Measurements from ENCODE around the gene RHBDL2. TPM values are rescaled to one million over a fixed set of nuclear protein-coding genes. Genes with fewer than 3 reads are reported as not detected.
A peak's percentile ranks its signal among the peaks of the same experiment; 100 is the strongest.

RHBDL2 gene
- total and polyA plus RNA-seq, 9 of the 15 experiments (the other 6 are each of a cell fraction or from before 2014, with no cell fraction given), result not detected

DNA sequence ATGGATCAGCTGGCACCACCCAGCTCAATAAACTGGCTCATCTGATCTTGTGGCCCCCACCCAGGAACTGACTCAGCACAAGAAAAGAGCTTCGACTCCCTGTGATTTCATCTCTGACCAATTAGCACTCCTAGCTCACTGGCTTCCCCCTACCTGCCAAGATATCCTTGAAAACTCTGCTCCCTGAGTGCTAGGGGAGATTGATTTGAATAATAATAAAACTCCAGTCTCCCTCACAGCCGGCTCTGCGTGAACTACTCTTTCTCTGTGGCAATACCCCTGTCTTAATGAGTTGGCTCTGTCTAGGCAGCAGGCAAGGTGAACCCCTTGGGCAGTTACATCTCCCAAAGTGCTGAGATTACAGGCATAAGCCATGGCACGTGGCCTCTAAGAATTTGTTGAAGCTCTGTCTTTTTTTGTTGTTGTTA, 11.8 kb upstream of the RHBDL2 start:
- in situ Hi-C loops (cut with MboI), result no loop called here
- Histone ChIP-seq H3K4me3 (no peak overlapping the region), H3K27me3 (ENCODE audit: control insufficient read depth in 2 of 2, insufficient read depth in 2 of 2, low read length in 2 of 2) (no peaks in the 10 kb centered on the region), H2AFZ (ENCODE audit: low read depth, low read length) (peak overlapping the region; percentile 72), H3K4me1 (replicated peaks in 1 of 2; ENCODE audit: control insufficient read depth in 2 of 2, insufficient read depth in 2 of 2, low read length in 2 of 2) (peaks cover 10 to 12% of the 10 kb centered on the region in 2 experiments; a peak in 4 of 5 replicates), H3K36me3 (ENCODE audit: control insufficient read depth, insufficient read depth, low read length) (no peaks in the 10 kb centered on the region), H3K79me2 (ENCODE audit: control insufficient read depth, insufficient read depth, low read length) (no peaks in the 10 kb centered on the region), H3K27ac (ENCODE audit: extremely low read depth, low read depth, low read length) (peak overlapping the region; percentile 45; the same call in 2 of the 3 replicates), H3K9me3 (replicated peaks; ENCODE audit: control insufficient read depth, insufficient read depth, low read depth, low read length) (no peaks in the 10 kb centered on the region), H3K9me1 (ENCODE audit: control insufficient read depth, insufficient read depth, low read length) (no peaks in the 10 kb centered on the region), H4K20me1 (replicated peaks; ENCODE audit: control insufficient read depth, insufficient read depth, low read length) (no peaks in the 10 kb centered on the region), H3K4me2 (ENCODE audit: insufficient read depth, low read length) (peak overlapping the region; percentile 28; the same call in 1 of the 2 replicates), H3K9ac (ENCODE audit: insufficient read depth in 1 of 2, low read depth in 2 of 2, low read length in 2 of 2) (no peak overlapping the region)
- no TSS peak for BruUV-seq (replicated peaks)
- ChIA-PET CTCF (ENCODE audit: low intra/inter-chr PET ratio) (no interaction called here), POLR2A (interaction anchor here (0.6 to 0.7 kb wide), 2 partner anchors 38 to 50 kb away, joined by 3 to 4 read pairs; no protein-coding TSS in a partner anchor)
- intact Hi-C loops (cut with micrococcal nuclease), result no loop called here
- 9% methylated on average over 4 of the region's 4 CpGs for WGBS (ENCODE audit: insufficient coverage, low coverage, missing lambda C conversion rate)
- FAIRE-seq (peak; percentile 70), ATAC-seq (peak; percentile 64), DNase-seq (ENCODE audit: extremely low read depth in 1 of 4, low spot score in 3 of 4) (peak in 2 of 4 experiments; percentile 38 to 63)
- TF ChIP-seq, protein P1, sequence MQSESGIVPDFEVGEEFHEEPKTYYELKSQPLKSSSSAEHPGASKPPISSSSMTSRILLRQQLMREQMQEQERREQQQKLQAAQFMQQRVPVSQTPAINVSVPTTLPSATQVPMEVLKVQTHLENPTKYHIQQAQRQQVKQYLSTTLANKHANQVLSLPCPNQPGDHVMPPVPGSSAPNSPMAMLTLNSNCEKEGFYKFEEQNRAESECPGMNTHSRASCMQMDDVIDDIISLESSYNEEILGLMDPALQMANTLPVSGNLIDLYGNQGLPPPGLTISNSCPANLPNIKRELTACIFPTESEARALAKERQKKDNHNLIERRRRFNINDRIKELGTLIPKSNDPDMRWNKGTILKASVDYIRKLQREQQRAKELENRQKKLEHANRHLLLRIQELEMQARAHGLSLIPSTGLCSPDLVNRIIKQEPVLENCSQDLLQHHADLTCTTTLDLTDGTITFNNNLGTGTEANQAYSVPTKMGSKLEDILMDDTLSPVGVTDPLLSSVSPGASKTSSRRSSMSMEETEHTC (IDR thresholded peaks at IDR 0.05), result no peak
- TF ChIP-seq LEF1 (IDR thresholded peaks at IDR 0.05), result 0 out of 2 replicates have a peak, but pooled peaks have one; percentile 19
- TF ChIP-seq ZNF121 (CRISPR knock-in tag; conservative IDR thresholded peaks at IDR 0.05), result no peak
- TF ChIP-seq ZNF778 (CRISPR knock-in tag; IDR thresholded peaks at IDR 0.05), result no peak
- peak; percentile 49; the same call in 1 of the 2 replicates for TF ChIP-seq BACH1 (tag; IDR thresholded peaks at IDR 0.05)
- TF ChIP-seq, protein P2, sequence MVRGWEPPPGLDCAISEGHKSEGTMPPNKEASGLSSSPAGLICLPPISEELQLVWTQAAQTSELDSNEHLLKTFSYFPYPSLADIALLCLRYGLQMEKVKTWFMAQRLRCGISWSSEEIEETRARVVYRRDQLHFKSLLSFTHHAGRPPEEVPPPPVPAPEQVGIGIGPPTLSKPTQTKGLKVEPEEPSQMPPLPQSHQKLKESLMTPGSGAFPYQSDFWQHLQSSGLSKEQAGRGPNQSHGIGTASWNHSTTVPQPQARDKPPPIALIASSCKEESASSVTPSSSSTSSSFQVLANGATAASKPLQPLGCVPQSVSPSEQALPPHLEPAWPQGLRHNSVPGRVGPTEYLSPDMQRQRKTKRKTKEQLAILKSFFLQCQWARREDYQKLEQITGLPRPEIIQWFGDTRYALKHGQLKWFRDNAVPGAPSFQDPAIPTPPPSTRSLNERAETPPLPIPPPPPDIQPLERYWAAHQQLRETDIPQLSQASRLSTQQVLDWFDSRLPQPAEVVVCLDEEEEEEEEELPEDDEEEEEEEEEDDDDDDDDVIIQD (CRISPR knock-in tag; IDR thresholded peaks at IDR 0.05), result no peak
- peak; percentile 36; the same call in 1 of the 2 replicates for TF ChIP-seq SMARCC2 (IDR thresholded peaks at IDR 0.05; ENCODE audit: low read depth)
- no peak for TF ChIP-seq CTBP1 (IDR thresholded peaks at IDR 0.05; ENCODE audit: borderline replicate concordance)
- no peak for TF ChIP-seq ZNF668 (CRISPR knock-in tag; IDR thresholded peaks at IDR 0.05)
- no peak for TF ChIP-seq GABPA (tag; conservative IDR thresholded peaks at IDR 0.05; ENCODE audit: low read depth)
- no peak for TF ChIP-seq ZNF41 (CRISPR knock-in tag; conservative IDR thresholded peaks at IDR 0.05)
- 0 out of 4 replicates have a peak, but pooled peaks of 1 of the 2 experiments have one; percentile 29 for TF ChIP-seq ARNT (IDR thresholded peaks at IDR 0.05)
- TF ChIP-seq, protein P3, sequence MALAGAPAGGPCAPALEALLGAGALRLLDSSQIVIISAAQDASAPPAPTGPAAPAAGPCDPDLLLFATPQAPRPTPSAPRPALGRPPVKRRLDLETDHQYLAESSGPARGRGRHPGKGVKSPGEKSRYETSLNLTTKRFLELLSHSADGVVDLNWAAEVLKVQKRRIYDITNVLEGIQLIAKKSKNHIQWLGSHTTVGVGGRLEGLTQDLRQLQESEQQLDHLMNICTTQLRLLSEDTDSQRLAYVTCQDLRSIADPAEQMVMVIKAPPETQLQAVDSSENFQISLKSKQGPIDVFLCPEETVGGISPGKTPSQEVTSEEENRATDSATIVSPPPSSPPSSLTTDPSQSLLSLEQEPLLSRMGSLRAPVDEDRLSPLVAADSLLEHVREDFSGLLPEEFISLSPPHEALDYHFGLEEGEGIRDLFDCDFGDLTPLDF (CRISPR knock-in tag; IDR thresholded peaks at IDR 0.05), result no peak
- TF ChIP-seq SREBF2 (CRISPR knock-in tag; IDR thresholded peaks at IDR 0.05), result peak; percentile 17; the same call in 1 of the 2 replicates
- TF ChIP-seq ELF4 (CRISPR knock-in tag; IDR thresholded peaks at IDR 0.05), result no peak

Measured in K562 (cell line).